ENCODE data around the gene RASAL3. TPM values are rescaled to one million over a fixed set of nuclear protein-coding genes. Genes with fewer than 3 reads are reported as not detected.

RASAL3 gene
- polyA plus RNA-seq, 4 donors, result 1.3 to 8.1 (median 3.0) TPM

DNA sequence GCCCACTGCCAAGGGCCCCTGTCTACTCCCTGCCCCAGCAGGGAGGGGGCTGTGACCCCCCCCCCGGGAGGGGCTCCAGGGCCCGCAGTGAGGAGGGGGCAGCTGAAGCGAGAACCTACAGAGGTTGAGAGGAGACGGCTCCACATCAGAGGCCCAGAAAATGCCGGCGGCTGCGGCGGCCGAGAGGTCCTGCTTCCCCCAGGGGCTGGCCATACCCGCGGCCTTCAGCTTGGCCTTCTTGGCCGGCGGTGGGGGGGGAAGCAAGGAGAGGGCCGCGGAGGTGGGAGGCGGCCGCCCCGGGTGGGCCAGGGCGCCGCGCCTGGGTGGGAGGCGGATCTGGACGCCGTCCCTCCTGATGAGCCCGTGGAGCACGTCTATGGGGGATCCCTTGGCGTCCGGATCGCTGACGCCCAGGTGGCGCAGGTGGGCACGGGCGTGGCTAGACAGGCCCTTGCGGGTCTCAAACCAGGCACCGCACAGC, 36.3 kb downstream of the RASAL3 start:
- H3K36me3 ChIP-seq (ENCODE audit: control insufficient read depth in 3 of 3, insufficient read depth in 2 of 3, low read depth in 1 of 3, low read length in 3 of 3), result peaks cover 17 to 78% (median 22%) of the 10 kb centered on the region in 3 donors

DNA sequence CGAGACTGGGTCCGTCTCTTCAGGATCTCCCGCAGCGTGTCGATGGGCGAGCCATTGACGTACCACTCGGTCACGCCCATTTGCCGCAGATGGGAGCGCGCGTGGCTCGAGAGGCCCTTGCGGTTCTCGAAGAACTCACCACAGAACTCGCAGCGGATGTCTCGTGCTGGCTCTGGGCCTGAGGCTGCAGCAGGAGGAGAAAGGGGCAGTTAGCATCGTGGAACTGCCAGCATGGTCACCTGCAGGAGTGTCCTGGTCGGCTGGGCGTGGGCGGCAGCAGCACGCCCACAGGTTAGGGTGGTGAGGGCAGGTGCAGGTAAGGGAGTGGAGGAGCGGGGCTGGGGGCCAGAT, 37.0 kb downstream of the RASAL3 start:
- Histone ChIP-seq H3K36me3 (ENCODE audit: control insufficient read depth in 3 of 3, insufficient read depth in 2 of 3, low read depth in 1 of 3, low read length in 3 of 3) (peaks cover 17 to 85% (median 22%) of the 10 kb centered on the region in 3 donors), H3K4me1 (ENCODE audit: control insufficient read depth in 3 of 3, insufficient read depth in 2 of 3, low read depth in 1 of 3, low read length in 2 of 3) (peaks cover 3 to 12% (median 6%) of the 10 kb centered on the region in 3 donors), H3K4me3 (ENCODE audit: low read depth in 1 of 3, low read length in 3 of 3) (no peak overlapping the region), H3K27me3 (ENCODE audit: control insufficient read depth in 3 of 3, insufficient read depth in 3 of 3, low read length in 3 of 3) (no peaks in the 10 kb centered on the region), H3K27ac (ENCODE audit: low read depth in 1 of 3, low read length in 2 of 3) (no peak overlapping the region), H3K9me3 (ENCODE audit: control insufficient read depth in 2 of 2, insufficient read depth in 1 of 2, low read depth in 1 of 2, low read length in 1 of 2) (peaks cover 0 to 8% of the 10 kb centered on the region in 2 donors)
- WGBS, 3 donors, result 96 to 98% (median 97%) methylated on average over 25 of the region's 25 CpGs
- FAIRE-seq (no peak), DNase-seq (no peak)

More for the DNA sequence above, 36.3 kb downstream of the RASAL3 start:
- no peak overlapping the region for H3K27ac ChIP-seq (ENCODE audit: low read depth in 1 of 3, low read length in 2 of 3)
- DNase-seq (no peak), FAIRE-seq (no peak)
- peaks cover 3 to 12% (median 6%) of the 10 kb centered on the region in 3 donors for H3K4me1 ChIP-seq (ENCODE audit: control insufficient read depth in 3 of 3, insufficient read depth in 2 of 3, low read depth in 1 of 3, low read length in 2 of 3)
- no peaks in the 10 kb centered on the region for H3K27me3 ChIP-seq (ENCODE audit: control insufficient read depth in 3 of 3, insufficient read depth in 3 of 3, low read length in 3 of 3)
- no peak overlapping the region for H3K4me3 ChIP-seq (ENCODE audit: low read depth in 1 of 3, low read length in 3 of 3)
- peaks cover 0 to 7% of the 10 kb centered on the region in 2 donors for H3K9me3 ChIP-seq (ENCODE audit: control insufficient read depth in 2 of 2, insufficient read depth in 1 of 2, low read depth in 1 of 2, low read length in 1 of 2)
- WGBS, 3 donors, result 96 to 97% (median 96%) methylated on average over 25 to 35 of the region's 35 CpGs

DNA sequence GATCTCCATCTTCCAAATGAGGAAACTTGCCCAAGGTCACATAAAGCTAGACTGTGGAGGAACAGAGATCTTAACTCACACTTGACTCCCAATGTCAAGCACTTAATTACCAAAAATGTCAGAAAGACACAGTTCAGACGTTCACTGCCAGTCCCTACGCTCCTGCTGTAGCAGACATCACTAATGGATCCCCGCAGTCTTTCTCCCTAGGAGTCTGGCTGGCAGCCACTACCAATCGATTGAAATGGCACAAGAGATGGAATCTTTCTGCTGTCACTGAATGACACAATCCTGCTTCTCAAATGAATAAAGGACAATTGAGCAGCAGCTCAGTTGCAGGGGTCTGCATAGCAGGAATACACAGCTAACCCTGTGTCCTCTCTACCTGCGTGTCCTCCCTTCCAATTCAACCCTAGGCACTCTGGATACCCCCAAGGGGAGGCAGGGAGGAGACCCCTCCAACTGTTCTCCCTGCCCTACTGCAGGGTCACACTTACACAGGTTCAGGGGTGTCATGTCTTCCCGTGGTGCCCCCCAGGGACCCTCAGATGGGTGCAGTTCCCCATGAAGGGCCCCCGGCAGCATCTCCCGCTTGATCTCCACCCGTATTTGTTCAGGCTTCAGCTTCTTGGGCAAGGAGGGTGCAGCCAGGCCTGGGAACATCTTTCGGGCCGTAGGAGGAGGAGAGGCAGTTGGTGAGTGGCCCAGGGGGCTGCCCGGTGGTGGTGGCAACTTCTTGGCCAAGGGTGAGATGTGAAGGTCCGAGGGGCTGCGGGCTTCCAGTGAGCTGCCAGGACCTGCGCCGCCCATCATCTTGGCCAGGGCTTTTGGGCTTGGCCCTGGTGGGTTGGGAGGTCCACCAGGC, 37.6 kb downstream of the RASAL3 start:
- no peak overlapping the region for H3K27ac ChIP-seq (ENCODE audit: low read depth in 1 of 3, low read length in 2 of 3)
- H3K27me3 ChIP-seq (ENCODE audit: control insufficient read depth in 3 of 3, insufficient read depth in 3 of 3, low read length in 3 of 3), result no peaks in the 10 kb centered on the region
- peaks cover 17 to 89% (median 22%) of the 10 kb centered on the region in 3 donors for H3K36me3 ChIP-seq (ENCODE audit: control insufficient read depth in 3 of 3, insufficient read depth in 2 of 3, low read depth in 1 of 3, low read length in 3 of 3)
- 88 to 92% (median 90%) methylated on average over 16 of the region's 16 CpGs for WGBS, 3 donors
- no peak for FAIRE-seq
- peaks cover 0 to 8% of the 10 kb centered on the region in 2 donors for H3K9me3 ChIP-seq (ENCODE audit: control insufficient read depth in 2 of 2, insufficient read depth in 1 of 2, low read depth in 1 of 2, low read length in 1 of 2)
- DNase-seq, result no peak
- H3K4me1 ChIP-seq (ENCODE audit: control insufficient read depth in 3 of 3, insufficient read depth in 2 of 3, low read depth in 1 of 3, low read length in 2 of 3), result peaks cover 3 to 11% (median 5%) of the 10 kb centered on the region in 3 donors
- no peak overlapping the region for H3K4me3 ChIP-seq (ENCODE audit: low read depth in 1 of 3, low read length in 3 of 3)

DNA sequence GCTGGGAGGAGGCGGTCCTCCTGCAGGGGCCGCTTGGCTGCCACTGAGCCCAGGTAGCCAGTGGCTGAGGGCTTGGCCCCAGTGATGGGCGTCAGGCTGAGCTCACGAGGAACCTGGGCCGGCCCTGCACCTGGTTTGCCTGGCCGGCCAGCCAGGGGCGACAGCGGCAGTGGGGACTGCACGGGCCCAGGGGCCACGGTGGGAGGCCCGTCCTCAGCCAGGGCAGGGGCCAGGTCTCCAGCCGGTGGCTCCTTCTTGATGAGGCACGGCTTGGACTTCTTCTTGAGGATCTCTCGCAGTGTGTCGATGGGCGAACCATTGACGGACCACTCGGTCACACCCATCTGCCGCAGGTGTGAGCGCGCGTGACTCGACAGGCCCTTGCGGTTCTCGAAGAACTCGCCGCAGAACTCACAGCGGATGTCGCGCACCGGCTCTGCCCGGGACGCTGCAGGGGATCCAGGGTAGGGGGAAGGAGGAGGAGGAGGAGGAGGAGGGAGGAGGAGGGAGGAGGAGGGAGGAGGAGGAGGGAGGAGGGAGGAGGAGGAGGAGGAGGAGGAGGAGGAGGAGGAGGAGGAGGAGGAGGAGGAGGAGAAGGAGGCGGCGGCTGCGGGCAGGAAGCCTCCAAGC, 38.9 kb downstream of the RASAL3 start:
- 97 to 98% (median 98%) methylated on average over 33 to 36 of the region's 36 CpGs for WGBS, 3 donors
- Histone ChIP-seq H3K4me1 (ENCODE audit: control insufficient read depth in 3 of 3, insufficient read depth in 2 of 3, low read depth in 1 of 3, low read length in 2 of 3) (no peaks in the 10 kb centered on the region), H3K36me3 (ENCODE audit: control insufficient read depth in 3 of 3, insufficient read depth in 2 of 3, low read depth in 1 of 3, low read length in 3 of 3) (peaks cover 17 to 87% (median 22%) of the 10 kb centered on the region in 3 donors), H3K27ac (ENCODE audit: low read depth in 1 of 3, low read length in 2 of 3) (no peak overlapping the region), H3K27me3 (ENCODE audit: control insufficient read depth in 3 of 3, insufficient read depth in 3 of 3, low read length in 3 of 3) (no peaks in the 10 kb centered on the region), H3K9me3 (ENCODE audit: control insufficient read depth in 2 of 2, insufficient read depth in 1 of 2, low read depth in 1 of 2, low read length in 1 of 2) (peaks cover 0 to 8% of the 10 kb centered on the region in 2 donors), H3K4me3 (ENCODE audit: low read depth in 1 of 3, low read length in 3 of 3) (no peak overlapping the region)
- no peak for FAIRE-seq
- DNase-seq, result no peak

DNA sequence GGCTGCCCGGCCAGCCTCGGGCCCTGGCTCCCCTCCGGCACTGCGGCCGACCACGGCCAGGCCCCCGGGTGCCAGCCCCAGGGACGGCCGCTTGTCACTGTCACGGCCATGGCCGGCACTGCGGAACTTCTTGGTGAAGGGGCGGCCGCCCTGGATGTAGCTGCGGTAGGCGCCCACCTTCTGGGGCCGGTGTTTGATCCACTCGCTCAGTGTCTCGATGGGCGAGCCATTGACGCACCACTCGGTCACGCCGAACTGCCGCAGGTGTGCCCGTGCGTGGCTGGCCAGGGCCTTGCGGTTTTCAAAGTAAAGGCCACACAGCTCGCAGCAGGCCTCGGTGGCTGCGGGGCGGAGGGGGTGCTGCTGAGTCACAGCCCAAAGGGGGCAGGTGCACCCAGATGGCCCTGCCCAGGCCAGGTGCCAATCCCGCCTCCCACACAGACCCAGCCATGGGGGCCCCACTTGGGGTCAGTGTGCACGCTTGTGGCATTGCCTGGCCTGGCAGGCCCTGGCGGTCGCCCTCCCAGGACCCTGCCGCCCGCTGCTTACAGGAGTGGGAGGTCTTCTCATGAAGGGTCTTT, 39.6 kb downstream of the RASAL3 start:
- no peak overlapping the region for H3K4me3 ChIP-seq (ENCODE audit: low read depth in 1 of 3, low read length in 3 of 3)
- WGBS, 3 donors, result 97 to 98% (median 98%) methylated on average over 32 to 38 of the region's 38 CpGs
- H3K27ac ChIP-seq (ENCODE audit: low read depth in 1 of 3, low read length in 2 of 3), result no peak overlapping the region
- no peaks in the 10 kb centered on the region for H3K4me1 ChIP-seq (ENCODE audit: control insufficient read depth in 3 of 3, insufficient read depth in 2 of 3, low read depth in 1 of 3, low read length in 2 of 3)
- FAIRE-seq (no peak), DNase-seq (no peak)
- no peaks in the 10 kb centered on the region for H3K27me3 ChIP-seq (ENCODE audit: control insufficient read depth in 3 of 3, insufficient read depth in 3 of 3, low read length in 3 of 3)
- H3K36me3 ChIP-seq (ENCODE audit: control insufficient read depth in 3 of 3, insufficient read depth in 2 of 3, low read depth in 1 of 3, low read length in 3 of 3), result peaks cover 17 to 82% (median 22%) of the 10 kb centered on the region in 3 donors
- peaks cover 0 to 8% of the 10 kb centered on the region in 2 donors for H3K9me3 ChIP-seq (ENCODE audit: control insufficient read depth in 2 of 2, insufficient read depth in 1 of 2, low read depth in 1 of 2, low read length in 1 of 2)

DNA sequence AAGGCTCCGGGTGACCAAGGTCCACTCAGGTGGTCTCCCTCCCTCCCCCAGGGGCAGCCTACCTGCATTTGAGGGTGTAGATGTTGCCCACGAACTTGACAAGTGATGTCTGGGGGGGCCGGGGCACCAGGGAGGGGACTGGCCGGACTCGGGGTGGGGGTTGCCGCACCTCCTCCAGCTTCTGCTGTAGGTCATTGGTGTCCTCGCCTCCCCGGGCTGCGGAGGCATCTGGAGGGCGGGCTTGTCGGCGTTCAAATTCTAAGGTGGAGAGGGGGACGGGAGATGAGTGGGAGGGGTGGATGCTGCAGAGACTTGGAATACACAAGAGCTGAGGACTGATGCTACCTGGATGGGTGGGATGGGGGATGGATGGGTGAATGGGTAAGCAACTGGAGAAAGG, 40.2 kb downstream of the RASAL3 start:
- DNase-seq (no peak), FAIRE-seq (no peak)

DNA sequence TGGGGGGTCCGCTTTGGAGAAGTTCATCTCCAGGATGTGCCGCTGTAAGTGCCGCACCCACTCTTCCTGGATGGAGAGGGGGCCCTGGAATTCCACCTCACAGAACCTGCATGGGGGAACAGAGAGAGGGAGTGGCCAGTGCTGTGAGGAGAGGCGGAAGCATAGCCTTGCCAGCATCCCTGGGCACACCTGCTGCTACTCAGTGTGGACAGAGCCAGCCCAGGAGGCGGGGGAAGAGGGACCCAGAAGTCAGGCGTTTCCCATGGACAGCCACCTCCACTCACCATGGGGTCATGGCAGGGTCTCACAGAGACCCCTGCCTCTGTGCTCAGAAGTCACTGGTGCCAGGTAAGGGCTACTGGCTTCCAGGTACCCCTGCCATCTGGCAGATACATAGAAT, 41.2 kb downstream of the RASAL3 start:
- Histone ChIP-seq H3K36me3 (ENCODE audit: control insufficient read depth in 3 of 3, insufficient read depth in 2 of 3, low read depth in 1 of 3, low read length in 3 of 3) (peaks cover 17 to 65% (median 22%) of the 10 kb centered on the region in 3 donors), H3K9me3 (ENCODE audit: control insufficient read depth in 2 of 2, insufficient read depth in 1 of 2, low read depth in 1 of 2, low read length in 1 of 2) (peaks cover 0 to 8% of the 10 kb centered on the region in 2 donors), H3K4me3 (ENCODE audit: low read depth in 1 of 3, low read length in 3 of 3) (no peak overlapping the region), H3K27ac (ENCODE audit: low read depth in 1 of 3, low read length in 2 of 3) (no peak overlapping the region), H3K27me3 (ENCODE audit: control insufficient read depth in 3 of 3, insufficient read depth in 3 of 3, low read length in 3 of 3) (no peaks in the 10 kb centered on the region), H3K4me1 (ENCODE audit: control insufficient read depth in 3 of 3, insufficient read depth in 2 of 3, low read depth in 1 of 3, low read length in 2 of 3) (no peaks in the 10 kb centered on the region)
- 96 to 100% (median 100%) methylated on average over 6 of the region's 6 CpGs for WGBS, 3 donors
- DNase-seq (no peak), FAIRE-seq (no peak)

More for the DNA sequence above, 40.2 kb downstream of the RASAL3 start:
- H3K36me3 ChIP-seq (ENCODE audit: control insufficient read depth in 3 of 3, insufficient read depth in 2 of 3, low read depth in 1 of 3, low read length in 3 of 3), result peaks cover 17 to 75% (median 22%) of the 10 kb centered on the region in 3 donors
- peaks cover 0 to 8% of the 10 kb centered on the region in 2 donors for H3K9me3 ChIP-seq (ENCODE audit: control insufficient read depth in 2 of 2, insufficient read depth in 1 of 2, low read depth in 1 of 2, low read length in 1 of 2)
- H3K27me3 ChIP-seq (ENCODE audit: control insufficient read depth in 3 of 3, insufficient read depth in 3 of 3, low read length in 3 of 3), result no peaks in the 10 kb centered on the region
- no peak overlapping the region for H3K4me3 ChIP-seq (ENCODE audit: low read depth in 1 of 3, low read length in 3 of 3)
- H3K27ac ChIP-seq (ENCODE audit: low read depth in 1 of 3, low read length in 2 of 3), result no peak overlapping the region
- H3K4me1 ChIP-seq (ENCODE audit: control insufficient read depth in 3 of 3, insufficient read depth in 2 of 3, low read depth in 1 of 3, low read length in 2 of 3), result no peaks in the 10 kb centered on the region
- WGBS, 3 donors, result 97 to 99% (median 97%) methylated on average over 13 of the region's 13 CpGs

All from small intestine (tissue), 7 donors.